Gastrocnemius medialis (tissue), 4 donors: ENCODE measurements around the gene PHACTR3. TPM values are rescaled to one million over a fixed set of nuclear protein-coding genes. Genes with fewer than 3 reads are reported as not detected.

ENCODE experiments used
- ATAC-seq, 2 donors: fragments of 150-250 bp; one replicate each; pipeline ENCODE4 v1.9.1; 2016
- DNase-seq, 2 donors: peaks; one replicate each; pipeline ENCODE4 v3.0.0-alpha.2; 2019
- H3K27ac ChIP-seq, 4 donors: fragments of 200-600 bp; sonication (generic); 1 replicate in 1 of 4; 2 replicates in 3 of 4; pipeline ENCODE4 v1.5.1; 2016 to 2018; ENCODE audit warnings: mild to moderate bottlenecking in 2 of 4, moderate library complexity in 1 of 4
- H3K27me3 ChIP-seq, 3 donors: fragments of 200-600 bp; sonication (generic) in 2 of 3; 1 replicate in 1 of 3; 2 replicates in 2 of 3; pipeline versions ENCODE4 v1.5.1 to v1.6.0; 2016 to 2019; ENCODE audit warnings: mild to moderate bottlenecking in 1 of 3, moderate library complexity in 1 of 3
- H3K36me3 ChIP-seq, 2 donors: fragments of 200-600 bp; sonication (generic) in 1 of 2; one replicate each; pipeline ENCODE4 v1.5.1; 2017 to 2018
- H3K4me1 ChIP-seq, 2 donors: fragments of 200-600 bp; sonication (generic) in 1 of 2; one replicate each; pipeline ENCODE4 v1.5.1; 2016 to 2017; ENCODE audit warnings: mild to moderate bottlenecking in 2 of 2
- H3K4me3 ChIP-seq, 4 donors: fragments of 200-600 bp; sonication (generic) in 3 of 4; 1 replicate in 1 of 4; 2 replicates in 3 of 4; pipeline ENCODE4 v1.5.1; 2016 to 2019; ENCODE audit warnings: mild to moderate bottlenecking in 2 of 4
- H3K9me3 ChIP-seq, 3 donors: fragments of 200-600 bp; sonication (generic) in 2 of 3; 1 replicate in 1 of 3; 2 replicates in 2 of 3; pipeline ENCODE4 v1.5.1; 2016 to 2019
- POLR2A ChIP-seq, 2 donors: fragments of 450-650 bp; IDR thresholded peaks; one replicate each; pipeline ENCODE4 v1.6.1; 2017; ENCODE audit warnings: antibody characterized with exemption in 2 of 2, mild to moderate bottlenecking in 2 of 2, moderate library complexity in 2 of 2
- in situ Hi-C, 4 donors: fragments of 200-750 bp; cut with MboI; loops; one replicate each; pipeline versions ENCODE4 v1.15.0 to v1.8.0; 2017; ENCODE audit warnings: low sequenced_read_pairs in 4 of 4
- intact Hi-C: fragments of 100-400 bp; cut with DNase I; formaldehyde crosslinking; loops from one replicate; pipeline ENCODE4 v1.15.1; 2023; ENCODE audit warnings: low total_unique reads
- total RNA-seq, 4 donors: library from RNA; depleted of rRNA; stranded (reverse); fragments of >200 nt; gene quantifications; one replicate each; pipeline versions ENCODE4 v1.1.0 to v1.2.3, GENCODE V29; 2016
- TF ChIP-seq, protein P1 (sequence below), 5 experiments: fragments of 450-650 bp in 3 of 5; fragments of 200-600 bp in 2 of 5; sonication (generic) in 2 of 5; IDR thresholded peaks in 4 of 5; conservative IDR thresholded peaks in 1 of 5; 1 replicate in 4 of 5; 2 replicates in 1 of 5; pipeline ENCODE4 v1.5.1; 2016 to 2019; ENCODE audit warnings: antibody characterized with exemption in 5 of 5, mild to moderate bottlenecking in 3 of 5, moderate library complexity in 3 of 5

Gene PHACTR3
- total RNA-seq, 4 donors from 2014 or later = 0.24 to 1.1 (median 0.59) TPM; not detected in 1

DNA sequence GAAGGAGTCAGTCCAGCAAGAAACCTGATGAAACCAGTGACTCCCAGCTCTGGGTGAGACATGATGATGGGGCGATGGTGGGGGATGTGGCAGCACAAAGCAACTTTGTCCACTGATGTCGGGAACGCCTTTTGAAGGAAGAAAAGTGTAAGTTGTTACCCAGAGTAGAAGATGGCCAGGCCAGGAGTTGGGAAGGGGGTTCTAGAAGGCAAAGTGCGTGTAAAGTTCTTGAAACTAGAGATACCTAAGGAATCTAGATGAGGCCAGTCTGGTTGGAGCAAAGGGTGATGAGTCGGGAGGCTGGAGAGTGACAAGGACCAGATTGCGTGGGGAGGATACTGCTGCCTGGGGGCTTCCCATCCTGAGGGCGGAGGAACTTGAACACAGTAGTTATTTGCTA lies 117.0 kb downstream of the PHACTR3 start:
- Histone ChIP-seq H3K4me3 (no peak overlapping the region), H3K4me1 (no peaks in the 10 kb centered on the region), H3K36me3 (no peaks in the 10 kb centered on the region), H3K27me3 (peaks cover 0 to 3% (median 0%) of the 10 kb centered on the region in 3 donors), H3K9me3 (no peaks in the 10 kb centered on the region), H3K27ac (no peak overlapping the region)
- no peak for DNase-seq
- no peak for ATAC-seq
- TF ChIP-seq POLR2A (IDR thresholded peaks at IDR 0.05) = no peak
- TF ChIP-seq, protein P1, sequence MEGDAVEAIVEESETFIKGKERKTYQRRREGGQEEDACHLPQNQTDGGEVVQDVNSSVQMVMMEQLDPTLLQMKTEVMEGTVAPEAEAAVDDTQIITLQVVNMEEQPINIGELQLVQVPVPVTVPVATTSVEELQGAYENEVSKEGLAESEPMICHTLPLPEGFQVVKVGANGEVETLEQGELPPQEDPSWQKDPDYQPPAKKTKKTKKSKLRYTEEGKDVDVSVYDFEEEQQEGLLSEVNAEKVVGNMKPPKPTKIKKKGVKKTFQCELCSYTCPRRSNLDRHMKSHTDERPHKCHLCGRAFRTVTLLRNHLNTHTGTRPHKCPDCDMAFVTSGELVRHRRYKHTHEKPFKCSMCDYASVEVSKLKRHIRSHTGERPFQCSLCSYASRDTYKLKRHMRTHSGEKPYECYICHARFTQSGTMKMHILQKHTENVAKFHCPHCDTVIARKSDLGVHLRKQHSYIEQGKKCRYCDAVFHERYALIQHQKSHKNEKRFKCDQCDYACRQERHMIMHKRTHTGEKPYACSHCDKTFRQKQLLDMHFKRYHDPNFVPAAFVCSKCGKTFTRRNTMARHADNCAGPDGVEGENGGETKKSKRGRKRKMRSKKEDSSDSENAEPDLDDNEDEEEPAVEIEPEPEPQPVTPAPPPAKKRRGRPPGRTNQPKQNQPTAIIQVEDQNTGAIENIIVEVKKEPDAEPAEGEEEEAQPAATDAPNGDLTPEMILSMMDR (IDR thresholded peaks at IDR 0.05 in 4 of 5, conservative IDR thresholded peaks at IDR 0.05 in 1 of 5) = no peak
- intact Hi-C loops (no loop called here), in situ Hi-C loops (no loop called here)

DNA sequence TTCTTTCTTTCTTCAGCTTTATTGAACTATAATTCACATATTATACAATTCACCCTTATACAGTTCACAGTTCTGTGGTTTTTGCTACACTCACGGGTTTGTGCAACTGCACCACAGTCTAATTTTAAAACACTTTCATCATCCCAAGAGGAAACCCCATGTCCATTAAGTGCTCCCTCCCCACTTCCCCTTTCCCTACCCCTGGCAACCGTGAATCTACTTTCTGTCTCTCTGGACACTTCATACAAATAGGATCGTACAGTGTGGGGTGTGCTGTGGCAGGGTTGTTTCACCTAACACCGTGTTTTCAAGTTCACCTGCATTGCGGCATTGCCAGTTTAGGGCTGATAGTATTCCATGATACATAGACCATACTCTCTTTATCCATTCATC lies 118.8 kb downstream of the PHACTR3 start:
- H3K27me3 ChIP-seq = peaks cover 0 to 3% (median 0%) of the 10 kb centered on the region in 3 donors
- in situ Hi-C loops = no loop called here

DNA sequence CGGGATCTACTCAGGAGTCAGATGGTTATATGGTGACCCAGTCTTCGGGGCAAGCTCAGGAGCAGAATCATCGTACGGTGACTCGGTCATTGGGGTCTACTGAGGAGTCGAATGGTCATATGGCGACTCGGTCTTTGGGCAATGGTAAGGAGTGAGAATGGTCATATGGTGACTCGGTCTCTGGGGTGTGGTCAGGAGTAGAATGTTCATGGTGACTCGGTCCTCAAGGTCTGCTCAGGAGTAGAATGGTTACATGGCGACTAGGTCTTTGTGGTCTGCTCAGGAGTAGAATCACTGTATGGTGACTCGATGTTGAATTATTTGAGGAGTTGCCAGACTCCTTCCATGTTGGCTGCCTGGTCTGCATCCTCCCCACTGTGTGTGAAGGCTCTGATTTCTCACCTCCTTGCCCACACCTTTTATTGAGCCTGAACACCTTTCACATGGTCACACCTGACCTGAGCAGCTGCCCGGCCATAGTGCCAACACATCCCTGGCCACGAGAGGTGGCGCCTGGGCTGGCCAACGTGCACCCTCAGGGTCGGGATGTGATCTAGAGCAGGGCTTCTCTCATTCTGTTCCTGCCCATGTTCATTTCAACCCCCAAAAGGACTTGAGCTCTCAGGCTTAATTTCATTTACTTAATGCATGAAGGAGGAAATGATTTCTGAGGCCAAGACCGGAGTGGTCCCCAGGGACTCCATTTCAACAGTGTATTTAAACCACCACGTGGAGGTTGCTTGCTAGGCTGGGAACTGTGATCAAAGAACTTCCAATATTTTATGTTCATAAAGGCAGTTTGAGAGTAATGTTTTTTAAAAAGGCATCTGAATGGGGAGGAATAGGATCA lies 119.5 kb downstream of the PHACTR3 start:
- Histone ChIP-seq H3K9me3 (no peaks in the 10 kb centered on the region), H3K27ac (no peak overlapping the region), H3K36me3 (no peaks in the 10 kb centered on the region), H3K4me3 (no peak overlapping the region), H3K4me1 (no peaks in the 10 kb centered on the region), H3K27me3 (peaks cover 0 to 3% (median 0%) of the 10 kb centered on the region in 3 donors)
- ATAC-seq (no peak), DNase-seq (no peak)
- intact Hi-C loops = no loop called here
- in situ Hi-C loops = no loop called here
- TF ChIP-seq POLR2A (IDR thresholded peaks at IDR 0.05) = no peak
- TF ChIP-seq, protein P1 (IDR thresholded peaks at IDR 0.05 in 4 of 5, conservative IDR thresholded peaks at IDR 0.05 in 1 of 5) = no peak

More for the DNA sequence above, 118.8 kb downstream of the PHACTR3 start:
- TF ChIP-seq, protein P1 (IDR thresholded peaks at IDR 0.05 in 4 of 5, conservative IDR thresholded peaks at IDR 0.05 in 1 of 5) = no peak
- TF ChIP-seq POLR2A (IDR thresholded peaks at IDR 0.05) = no peak
- intact Hi-C loops = no loop called here
- Histone ChIP-seq H3K4me1 (no peaks in the 10 kb centered on the region), H3K27ac (no peak overlapping the region), H3K4me3 (no peak overlapping the region), H3K36me3 (no peaks in the 10 kb centered on the region), H3K9me3 (no peaks in the 10 kb centered on the region)
- no peak for DNase-seq
- no peak for ATAC-seq

DNA sequence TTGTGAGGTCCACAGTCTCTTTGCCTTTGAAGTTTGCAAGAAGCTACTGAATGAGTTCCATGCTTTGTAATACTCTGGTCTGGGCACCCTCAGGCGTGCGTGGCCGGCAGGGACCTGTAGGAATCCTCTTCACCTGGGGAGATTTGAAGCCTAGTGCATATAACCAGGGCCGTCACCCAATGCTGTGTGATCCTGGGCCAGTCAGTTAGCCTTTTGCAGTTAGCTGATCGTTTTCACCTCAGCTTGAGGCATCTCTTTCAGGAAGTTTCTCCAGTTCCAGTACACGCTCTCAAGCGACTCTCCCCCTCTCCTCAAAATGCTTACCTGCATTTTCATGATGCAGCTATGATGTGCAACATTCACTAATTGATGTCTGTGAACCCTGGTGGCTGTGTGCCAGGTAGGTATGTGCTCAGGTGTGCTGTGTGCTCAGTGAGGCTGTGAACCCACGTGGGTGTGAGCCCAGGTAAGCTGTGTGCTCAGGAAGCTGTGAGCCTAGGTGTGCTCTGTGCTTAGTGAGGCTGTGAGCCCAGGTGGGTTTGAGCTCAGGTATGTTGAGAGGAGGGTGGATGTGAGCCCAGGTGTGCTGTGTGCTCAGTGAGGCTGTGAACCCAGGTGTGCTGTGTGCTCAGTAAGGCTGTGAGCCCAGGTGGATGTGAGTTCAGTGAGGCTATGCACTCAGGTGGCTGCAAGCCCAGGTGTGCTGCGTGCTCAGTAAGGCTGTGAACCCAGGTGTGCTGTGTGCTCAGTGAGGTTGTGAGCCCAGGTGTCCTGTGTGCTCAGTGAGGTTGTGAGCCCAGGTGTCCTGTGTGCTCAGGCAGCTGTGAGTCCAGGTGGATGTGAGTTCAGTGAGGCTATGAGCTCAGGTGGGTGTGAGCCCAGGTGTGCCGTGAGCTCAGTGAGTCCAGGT lies 120.4 kb downstream of the PHACTR3 start:
- DNase-seq (no peak), ATAC-seq (no peak)
- H3K27ac ChIP-seq = no peak overlapping the region
- no peaks in the 10 kb centered on the region for H3K36me3 ChIP-seq
- peaks cover 0 to 3% (median 0%) of the 10 kb centered on the region in 3 donors for H3K27me3 ChIP-seq
- TF ChIP-seq, protein P1 (IDR thresholded peaks at IDR 0.05 in 4 of 5, conservative IDR thresholded peaks at IDR 0.05 in 1 of 5) = no peak
- no peak for TF ChIP-seq POLR2A (IDR thresholded peaks at IDR 0.05)
- intact Hi-C loops (no loop called here), in situ Hi-C loops (no loop called here)
- H3K4me1 ChIP-seq = no peaks in the 10 kb centered on the region
- no peaks in the 10 kb centered on the region for H3K9me3 ChIP-seq
- H3K4me3 ChIP-seq = no peak overlapping the region
